ENCODE results near the gene HS6ST1.

The HS6ST1 gene

DNA sequence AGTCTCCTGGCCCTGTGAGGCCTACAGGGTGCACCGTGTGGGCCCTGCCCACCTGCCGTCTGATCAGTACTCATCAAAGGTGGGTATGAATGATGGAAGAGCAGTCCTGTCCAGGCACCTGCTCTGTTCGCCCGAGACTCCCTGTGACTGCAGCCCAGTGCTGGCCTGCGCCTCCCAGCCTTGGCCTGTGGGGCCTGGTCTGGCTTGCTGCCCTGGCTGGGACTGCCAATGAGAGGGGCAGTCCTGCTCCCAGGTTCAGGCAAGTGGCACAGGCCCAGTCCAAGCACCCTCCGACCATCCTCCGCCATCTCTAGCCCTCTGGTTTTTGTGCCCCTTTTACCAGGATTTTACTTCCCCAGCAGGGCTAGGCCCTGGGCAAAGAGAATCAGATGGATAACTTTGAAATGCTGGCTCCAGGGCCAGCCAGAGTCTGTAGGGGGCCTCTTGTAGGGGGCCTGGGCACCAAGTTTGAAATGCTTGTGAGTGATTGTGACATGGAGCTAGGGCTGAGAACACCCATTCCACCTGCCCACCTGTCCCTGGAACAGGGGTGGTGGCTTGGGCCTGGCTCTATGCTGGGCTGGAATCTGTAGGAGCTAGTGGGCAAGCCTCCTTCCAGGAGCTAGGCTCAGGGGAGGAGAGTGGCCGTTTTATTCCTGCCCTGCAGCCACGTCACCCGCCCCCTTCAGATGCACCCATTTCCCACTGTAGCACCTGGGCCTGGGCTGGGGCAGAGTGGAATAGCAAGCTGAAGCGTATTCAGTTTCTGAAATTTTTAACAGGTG, 8.7 kb upstream of the HS6ST1 start:
- no peak for DNase-seq (ENCODE audit: low read depth in 1 of 2, low spot score in 1 of 2)
- TF ChIP-seq, protein P1, sequence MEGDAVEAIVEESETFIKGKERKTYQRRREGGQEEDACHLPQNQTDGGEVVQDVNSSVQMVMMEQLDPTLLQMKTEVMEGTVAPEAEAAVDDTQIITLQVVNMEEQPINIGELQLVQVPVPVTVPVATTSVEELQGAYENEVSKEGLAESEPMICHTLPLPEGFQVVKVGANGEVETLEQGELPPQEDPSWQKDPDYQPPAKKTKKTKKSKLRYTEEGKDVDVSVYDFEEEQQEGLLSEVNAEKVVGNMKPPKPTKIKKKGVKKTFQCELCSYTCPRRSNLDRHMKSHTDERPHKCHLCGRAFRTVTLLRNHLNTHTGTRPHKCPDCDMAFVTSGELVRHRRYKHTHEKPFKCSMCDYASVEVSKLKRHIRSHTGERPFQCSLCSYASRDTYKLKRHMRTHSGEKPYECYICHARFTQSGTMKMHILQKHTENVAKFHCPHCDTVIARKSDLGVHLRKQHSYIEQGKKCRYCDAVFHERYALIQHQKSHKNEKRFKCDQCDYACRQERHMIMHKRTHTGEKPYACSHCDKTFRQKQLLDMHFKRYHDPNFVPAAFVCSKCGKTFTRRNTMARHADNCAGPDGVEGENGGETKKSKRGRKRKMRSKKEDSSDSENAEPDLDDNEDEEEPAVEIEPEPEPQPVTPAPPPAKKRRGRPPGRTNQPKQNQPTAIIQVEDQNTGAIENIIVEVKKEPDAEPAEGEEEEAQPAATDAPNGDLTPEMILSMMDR (IDR thresholded peaks at IDR 0.05; ENCODE audit: insufficient read depth, low read length): no peak
- TF ChIP-seq, protein P2, sequence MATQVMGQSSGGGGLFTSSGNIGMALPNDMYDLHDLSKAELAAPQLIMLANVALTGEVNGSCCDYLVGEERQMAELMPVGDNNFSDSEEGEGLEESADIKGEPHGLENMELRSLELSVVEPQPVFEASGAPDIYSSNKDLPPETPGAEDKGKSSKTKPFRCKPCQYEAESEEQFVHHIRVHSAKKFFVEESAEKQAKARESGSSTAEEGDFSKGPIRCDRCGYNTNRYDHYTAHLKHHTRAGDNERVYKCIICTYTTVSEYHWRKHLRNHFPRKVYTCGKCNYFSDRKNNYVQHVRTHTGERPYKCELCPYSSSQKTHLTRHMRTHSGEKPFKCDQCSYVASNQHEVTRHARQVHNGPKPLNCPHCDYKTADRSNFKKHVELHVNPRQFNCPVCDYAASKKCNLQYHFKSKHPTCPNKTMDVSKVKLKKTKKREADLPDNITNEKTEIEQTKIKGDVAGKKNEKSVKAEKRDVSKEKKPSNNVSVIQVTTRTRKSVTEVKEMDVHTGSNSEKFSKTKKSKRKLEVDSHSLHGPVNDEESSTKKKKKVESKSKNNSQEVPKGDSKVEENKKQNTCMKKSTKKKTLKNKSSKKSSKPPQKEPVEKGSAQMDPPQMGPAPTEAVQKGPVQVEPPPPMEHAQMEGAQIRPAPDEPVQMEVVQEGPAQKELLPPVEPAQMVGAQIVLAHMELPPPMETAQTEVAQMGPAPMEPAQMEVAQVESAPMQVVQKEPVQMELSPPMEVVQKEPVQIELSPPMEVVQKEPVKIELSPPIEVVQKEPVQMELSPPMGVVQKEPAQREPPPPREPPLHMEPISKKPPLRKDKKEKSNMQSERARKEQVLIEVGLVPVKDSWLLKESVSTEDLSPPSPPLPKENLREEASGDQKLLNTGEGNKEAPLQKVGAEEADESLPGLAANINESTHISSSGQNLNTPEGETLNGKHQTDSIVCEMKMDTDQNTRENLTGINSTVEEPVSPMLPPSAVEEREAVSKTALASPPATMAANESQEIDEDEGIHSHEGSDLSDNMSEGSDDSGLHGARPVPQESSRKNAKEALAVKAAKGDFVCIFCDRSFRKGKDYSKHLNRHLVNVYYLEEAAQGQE (IDR thresholded peaks at IDR 0.05; ENCODE audit: insufficient replicate concordance, low read depth): no peak
- H3K27me3 ChIP-seq (ENCODE audit: insufficient read depth, poor library complexity, severe bottlenecking): no peaks in the 10 kb centered on the region
- H3K4me3 ChIP-seq (replicated peaks; ENCODE audit: insufficient read depth, low read length): no peak overlapping the region
- H3K27ac ChIP-seq (replicated peaks): no peak overlapping the region

DNA sequence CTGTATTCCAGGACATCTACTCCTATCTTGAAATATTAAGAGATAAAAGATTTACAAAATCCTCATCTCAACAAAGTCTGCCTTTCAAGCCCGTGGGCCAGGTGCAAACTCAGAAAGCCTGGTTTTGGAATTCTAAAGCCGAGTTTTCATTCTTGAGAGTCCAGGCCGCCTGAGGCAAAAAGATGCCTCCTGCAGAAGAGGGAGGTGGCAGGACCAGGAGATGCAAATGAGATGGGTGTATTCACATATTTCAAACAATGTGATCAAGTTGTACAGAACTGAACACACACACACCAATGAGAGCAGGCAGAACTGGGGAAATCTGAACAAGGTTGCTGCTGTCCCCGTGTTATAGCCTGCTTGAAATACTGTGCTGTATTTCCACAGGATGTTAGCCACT, 7.7 kb upstream of the HS6ST1 start:
- no peak for TF ChIP-seq SPI1 (IDR thresholded peaks at IDR 0.05; ENCODE audit: borderline replicate concordance, low read depth)
- TF ChIP-seq, protein P2 (IDR thresholded peaks at IDR 0.05; ENCODE audit: insufficient replicate concordance, low read depth): no peak
- TF ChIP-seq, protein P1 (IDR thresholded peaks at IDR 0.05; ENCODE audit: insufficient read depth, low read length): no peak
- TF ChIP-seq POLR2AphosphoS5 (IDR thresholded peaks at IDR 0.05; ENCODE audit: low read depth): no peak
- TF ChIP-seq GABPA (IDR thresholded peaks at IDR 0.05; ENCODE audit: low read depth): no peak
- Histone ChIP-seq H3K27ac (replicated peaks) (no peak overlapping the region), H3K27me3 (ENCODE audit: insufficient read depth, poor library complexity, severe bottlenecking) (no peaks in the 10 kb centered on the region), H3K4me3 (replicated peaks; ENCODE audit: insufficient read depth, low read length) (no peak overlapping the region)
- DNase-seq (ENCODE audit: low read depth in 1 of 2, low spot score in 1 of 2): no peak

DNA sequence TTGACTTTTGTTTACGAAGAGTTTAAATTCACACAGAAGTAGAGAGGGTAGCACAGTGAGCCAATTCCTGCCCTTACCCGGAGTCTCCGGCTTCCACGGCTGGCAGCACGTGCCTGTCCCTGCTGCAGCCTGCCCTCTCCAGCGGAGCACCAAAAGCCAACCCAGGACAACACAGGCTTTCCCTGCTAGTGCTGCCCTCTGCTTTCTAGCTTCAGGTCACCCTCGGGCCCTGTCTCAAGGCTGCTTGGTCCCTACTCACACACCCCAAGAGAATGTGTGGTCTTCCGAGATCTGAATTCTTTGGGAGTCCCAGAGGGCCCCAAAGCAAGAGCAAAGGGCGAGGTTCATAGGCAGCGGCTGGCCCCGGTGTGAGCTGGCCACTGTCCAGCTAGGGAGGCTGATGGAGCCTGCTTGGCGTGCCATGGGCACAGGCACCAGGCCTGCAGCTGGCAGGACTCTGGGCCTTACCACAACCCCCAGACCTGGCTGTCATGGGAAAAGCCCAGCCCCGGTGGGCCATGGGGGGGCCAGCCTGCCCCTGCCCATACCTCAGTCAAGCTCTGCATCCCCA, 7.0 kb upstream of the HS6ST1 start:
- Histone ChIP-seq H3K27me3 (ENCODE audit: insufficient read depth, poor library complexity, severe bottlenecking) (no peaks in the 10 kb centered on the region), H3K27ac (replicated peaks) (no peak overlapping the region), H3K4me3 (replicated peaks; ENCODE audit: insufficient read depth, low read length) (no peak overlapping the region)
- TF ChIP-seq GABPA (IDR thresholded peaks at IDR 0.05; ENCODE audit: low read depth) (no peak), POLR2AphosphoS5 (IDR thresholded peaks at IDR 0.05; ENCODE audit: low read depth) (no peak), SPI1 (IDR thresholded peaks at IDR 0.05; ENCODE audit: borderline replicate concordance, low read depth) (no peak)
- TF ChIP-seq, protein P1 (IDR thresholded peaks at IDR 0.05; ENCODE audit: insufficient read depth, low read length): no peak
- TF ChIP-seq, protein P2 (IDR thresholded peaks at IDR 0.05; ENCODE audit: insufficient replicate concordance, low read depth): no peak
- DNase-seq (ENCODE audit: low read depth in 1 of 2, low spot score in 1 of 2): no peak

Data from HL-60 (cell line).